Astrocyte of the cerebellum (primary cell): ENCODE results near the gene RBL2.

ENCODE experiments used
- DNase-seq: peaks from one replicate; pipeline ENCODE4 v3.0.0-alpha.2; 2011; ENCODE audit warnings: low read depth
- H3K4me3 ChIP-seq: 2 replicates; pipeline ENCODE4 v1.5.1; 2011; ENCODE audit warnings: mild to moderate bottlenecking, low read depth, low read length, moderate library complexity
- CTCF ChIP-seq: IDR thresholded peaks from 2 replicates; pipeline ENCODE4 v1.5.1; 2012; ENCODE audit warnings: low read length, low read depth, moderate library complexity, mild to moderate bottlenecking; ENCODE audit errors: missing control alignments
- in situ Hi-C: cut with HindIII; loops from 2 replicates; pipeline ENCODE4 v1.10.0; 2017; ENCODE audit warnings: low sequenced_read_pairs

RBL2 gene

GRCh38 chr16:53515259-53515658, 81.0 kb downstream of the RBL2 start:
- no peak overlapping the region for H3K4me3 ChIP-seq
- no peak for DNase-seq
- in situ Hi-C loops = no loop called here
- no peak for TF ChIP-seq CTCF

GRCh38 chr16:53515811-53516210, 81.5 kb downstream of the RBL2 start:
- in situ Hi-C loops = no loop called here
- TF ChIP-seq CTCF = no peak
- no peak for DNase-seq
- no peak overlapping the region for H3K4me3 ChIP-seq

GRCh38 chr16:53517851-53518250, 83.6 kb downstream of the RBL2 start:
- in situ Hi-C loops = no loop called here
- no peak overlapping the region for H3K4me3 ChIP-seq
- TF ChIP-seq CTCF = no peak
- DNase-seq = no peak

GRCh38 chr16:53518550-53519416, 84.5 kb downstream of the RBL2 start:
- TF ChIP-seq CTCF = no peak
- no peak overlapping the region for H3K4me3 ChIP-seq
- in situ Hi-C loops = no loop called here
- no peak for DNase-seq

- in situ Hi-C loops = no loop called here
- DNase-seq = no peak
Observed at GRCh38 chr16:53519417-53520091, 85.3 kb downstream of the RBL2 start.

More at GRCh38 chr16:53519417-53520091, 85.3 kb downstream of the RBL2 start:
- no peak for TF ChIP-seq CTCF
- H3K4me3 ChIP-seq = no peak overlapping the region
